Testis (tissue), 2 donors: ENCODE results near the gene ERAL1.

Experiments used
- POLR2A ChIP-seq: fragments of 450-650 bp; IDR thresholded peaks from one replicate; pipeline ENCODE4 v1.6.1; 2017; ENCODE audit warnings: antibody characterized with exemption, mild to moderate bottlenecking, moderate library complexity
- TF ChIP-seq, protein P1 (sequence below), 3 experiments: fragments of 450-650 bp in 2 of 3; fragments of 200-600 bp in 1 of 3; sonication (generic) in 1 of 3; IDR thresholded peaks; one replicate each; pipeline ENCODE4 v1.5.1; 2016 to 2019; ENCODE audit warnings: antibody characterized with exemption in 3 of 3, mild to moderate bottlenecking in 2 of 3, moderate library complexity in 1 of 3

DNA sequence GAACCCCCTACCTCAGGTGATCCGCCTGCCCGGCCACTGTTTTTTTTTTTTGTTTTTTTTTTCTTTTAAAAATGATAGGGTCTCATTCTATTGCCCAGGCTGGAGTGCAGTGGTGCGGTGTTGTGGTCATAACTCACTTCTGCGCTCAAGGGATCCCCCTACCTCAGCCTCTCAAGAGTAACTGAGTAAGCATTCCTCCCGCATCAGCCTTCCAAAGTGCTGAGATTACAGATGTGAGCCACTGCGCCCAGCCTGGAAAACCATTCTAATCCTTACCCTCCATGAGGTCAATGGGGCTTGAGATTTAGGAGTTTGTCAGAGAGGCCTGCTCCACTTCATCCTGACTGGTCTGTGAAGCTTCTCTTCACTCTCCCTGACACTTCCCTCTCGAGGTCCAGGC, 12.5 kb downstream of the ERAL1 start:
- TF ChIP-seq, protein P1, sequence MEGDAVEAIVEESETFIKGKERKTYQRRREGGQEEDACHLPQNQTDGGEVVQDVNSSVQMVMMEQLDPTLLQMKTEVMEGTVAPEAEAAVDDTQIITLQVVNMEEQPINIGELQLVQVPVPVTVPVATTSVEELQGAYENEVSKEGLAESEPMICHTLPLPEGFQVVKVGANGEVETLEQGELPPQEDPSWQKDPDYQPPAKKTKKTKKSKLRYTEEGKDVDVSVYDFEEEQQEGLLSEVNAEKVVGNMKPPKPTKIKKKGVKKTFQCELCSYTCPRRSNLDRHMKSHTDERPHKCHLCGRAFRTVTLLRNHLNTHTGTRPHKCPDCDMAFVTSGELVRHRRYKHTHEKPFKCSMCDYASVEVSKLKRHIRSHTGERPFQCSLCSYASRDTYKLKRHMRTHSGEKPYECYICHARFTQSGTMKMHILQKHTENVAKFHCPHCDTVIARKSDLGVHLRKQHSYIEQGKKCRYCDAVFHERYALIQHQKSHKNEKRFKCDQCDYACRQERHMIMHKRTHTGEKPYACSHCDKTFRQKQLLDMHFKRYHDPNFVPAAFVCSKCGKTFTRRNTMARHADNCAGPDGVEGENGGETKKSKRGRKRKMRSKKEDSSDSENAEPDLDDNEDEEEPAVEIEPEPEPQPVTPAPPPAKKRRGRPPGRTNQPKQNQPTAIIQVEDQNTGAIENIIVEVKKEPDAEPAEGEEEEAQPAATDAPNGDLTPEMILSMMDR (IDR thresholded peaks at IDR 0.05), result no peak
- no peak for TF ChIP-seq POLR2A
